ENCODE data around the gene CDH4. TPM values are rescaled to one million over a fixed set of nuclear protein-coding genes. Genes with fewer than 3 reads are reported as not detected.

CDH4 gene
- polyA plus RNA-seq, 4 donors: 0.09 to 4.1 (median 0.25) TPM

DNA sequence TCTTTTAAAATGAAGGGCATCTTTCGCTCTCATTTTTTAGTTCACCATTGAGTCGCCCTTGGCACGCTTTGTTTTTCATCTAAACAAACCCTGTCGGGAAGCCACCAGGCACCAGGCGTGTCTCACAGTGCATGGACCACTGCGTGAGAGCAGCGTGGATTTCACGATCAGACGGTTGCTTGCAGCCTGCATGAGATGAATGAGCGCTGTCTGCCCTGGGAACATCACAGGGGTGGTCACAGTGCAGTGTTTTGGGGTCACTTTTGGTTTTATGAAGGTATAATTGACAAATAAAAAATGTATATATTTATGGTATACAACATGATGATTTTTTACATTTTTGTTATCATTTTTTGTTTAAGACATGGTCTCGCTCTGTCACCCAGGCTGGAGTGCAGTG, 61.3 kb downstream of the CDH4 start:
- Histone ChIP-seq H3K36me3 (ENCODE audit: control insufficient read depth in 3 of 3, insufficient read depth in 2 of 3, low read depth in 1 of 3, low read length in 3 of 3) (no peaks in the 10 kb centered on the region), H3K27me3 (ENCODE audit: control insufficient read depth in 3 of 3, insufficient read depth in 3 of 3, low read length in 3 of 3) (no peaks in the 10 kb centered on the region), H3K9me3 (ENCODE audit: control insufficient read depth in 2 of 2, insufficient read depth in 1 of 2, low read depth in 1 of 2, low read length in 1 of 2) (no peaks in the 10 kb centered on the region), H3K27ac (ENCODE audit: low read depth in 1 of 3, low read length in 2 of 3) (no peak overlapping the region), H3K4me3 (ENCODE audit: low read depth in 1 of 3, low read length in 3 of 3) (no peak overlapping the region), H3K4me1 (ENCODE audit: control insufficient read depth in 3 of 3, insufficient read depth in 2 of 3, low read depth in 1 of 3, low read length in 2 of 3) (no peaks in the 10 kb centered on the region)
- 80 to 83% (median 82%) methylated on average over 11 of the region's 11 CpGs for WGBS, 3 donors
- DNase-seq: no peak
- FAIRE-seq: no peak

GRCh38 chr20:61314326-61315010, 62.4 kb downstream of the CDH4 start:
- no peaks in the 10 kb centered on the region for H3K36me3 ChIP-seq (ENCODE audit: control insufficient read depth in 3 of 3, insufficient read depth in 2 of 3, low read depth in 1 of 3, low read length in 3 of 3)
- DNase-seq (no peak), FAIRE-seq (no peak)
- no peaks in the 10 kb centered on the region for H3K9me3 ChIP-seq (ENCODE audit: control insufficient read depth in 2 of 2, insufficient read depth in 1 of 2, low read depth in 1 of 2, low read length in 1 of 2)
- no peak overlapping the region for H3K4me3 ChIP-seq (ENCODE audit: low read depth in 1 of 3, low read length in 3 of 3)
- H3K4me1 ChIP-seq (ENCODE audit: control insufficient read depth in 3 of 3, insufficient read depth in 2 of 3, low read depth in 1 of 3, low read length in 2 of 3): no peaks in the 10 kb centered on the region
- 79 to 84% (median 82%) methylated on average over 17 of the region's 17 CpGs for WGBS, 3 donors
- no peaks in the 10 kb centered on the region for H3K27me3 ChIP-seq (ENCODE audit: control insufficient read depth in 3 of 3, insufficient read depth in 3 of 3, low read length in 3 of 3)
- H3K27ac ChIP-seq (ENCODE audit: low read depth in 1 of 3, low read length in 2 of 3): no peak overlapping the region

- Histone ChIP-seq H3K27me3 (ENCODE audit: control insufficient read depth in 3 of 3, insufficient read depth in 3 of 3, low read length in 3 of 3) (no peaks in the 10 kb centered on the region), H3K9me3 (ENCODE audit: control insufficient read depth in 2 of 2, insufficient read depth in 1 of 2, low read depth in 1 of 2, low read length in 1 of 2) (no peaks in the 10 kb centered on the region), H3K36me3 (ENCODE audit: control insufficient read depth in 3 of 3, insufficient read depth in 2 of 3, low read depth in 1 of 3, low read length in 3 of 3) (no peaks in the 10 kb centered on the region), H3K27ac (ENCODE audit: low read depth in 1 of 3, low read length in 2 of 3) (no peak overlapping the region), H3K4me1 (ENCODE audit: control insufficient read depth in 3 of 3, insufficient read depth in 2 of 3, low read depth in 1 of 3, low read length in 2 of 3) (no peaks in the 10 kb centered on the region), H3K4me3 (ENCODE audit: low read depth in 1 of 3, low read length in 3 of 3) (no peak overlapping the region)
- DNase-seq (no peak), FAIRE-seq (no peak)
- 74 to 77% (median 76%) methylated on average over 9 of the region's 9 CpGs for WGBS, 3 donors
These were observed 63.3 kb downstream of the CDH4 start for GRCh38 chr20:61315319-61315718.

DNA sequence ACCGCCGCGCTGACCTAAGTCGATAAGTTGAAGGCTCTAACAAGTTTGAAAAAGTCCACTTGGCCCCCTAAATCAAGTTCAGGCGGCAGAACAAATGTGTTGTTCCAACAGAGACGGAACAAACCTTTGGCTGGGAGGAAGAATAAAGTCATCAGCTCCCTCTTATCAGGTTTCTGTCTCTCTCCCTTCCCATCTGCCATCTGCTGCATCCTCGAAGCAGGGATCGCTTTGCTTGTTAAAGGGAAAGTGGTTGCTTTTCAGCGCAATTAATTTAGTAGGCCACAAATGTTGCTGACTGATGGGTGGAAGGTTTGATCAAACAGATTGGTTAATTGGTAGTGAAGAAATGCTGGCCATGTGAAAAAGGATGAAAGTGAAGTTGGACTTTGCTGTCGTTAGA, 64.3 kb downstream of the CDH4 start:
- no peak for FAIRE-seq
- Histone ChIP-seq H3K27me3 (ENCODE audit: control insufficient read depth in 3 of 3, insufficient read depth in 3 of 3, low read length in 3 of 3) (no peaks in the 10 kb centered on the region), H3K9me3 (ENCODE audit: control insufficient read depth in 2 of 2, insufficient read depth in 1 of 2, low read depth in 1 of 2, low read length in 1 of 2) (no peaks in the 10 kb centered on the region), H3K36me3 (ENCODE audit: control insufficient read depth in 3 of 3, insufficient read depth in 2 of 3, low read depth in 1 of 3, low read length in 3 of 3) (no peaks in the 10 kb centered on the region), H3K27ac (ENCODE audit: low read depth in 1 of 3, low read length in 2 of 3) (no peak overlapping the region), H3K4me3 (ENCODE audit: low read depth in 1 of 3, low read length in 3 of 3) (no peak overlapping the region), H3K4me1 (ENCODE audit: control insufficient read depth in 3 of 3, insufficient read depth in 2 of 3, low read depth in 1 of 3, low read length in 2 of 3) (no peaks in the 10 kb centered on the region)
- no peak for DNase-seq
- 67 to 73% (median 71%) methylated on average over 10 of the region's 10 CpGs for WGBS, 3 donors

- Histone ChIP-seq H3K4me1 (ENCODE audit: control insufficient read depth in 3 of 3, insufficient read depth in 2 of 3, low read depth in 1 of 3, low read length in 2 of 3) (no peaks in the 10 kb centered on the region), H3K36me3 (ENCODE audit: control insufficient read depth in 3 of 3, insufficient read depth in 2 of 3, low read depth in 1 of 3, low read length in 3 of 3) (no peaks in the 10 kb centered on the region), H3K4me3 (ENCODE audit: low read depth in 1 of 3, low read length in 3 of 3) (no peak overlapping the region), H3K27me3 (ENCODE audit: control insufficient read depth in 3 of 3, insufficient read depth in 3 of 3, low read length in 3 of 3) (no peaks in the 10 kb centered on the region), H3K9me3 (ENCODE audit: control insufficient read depth in 2 of 2, insufficient read depth in 1 of 2, low read depth in 1 of 2, low read length in 1 of 2) (no peaks in the 10 kb centered on the region), H3K27ac (ENCODE audit: low read depth in 1 of 3, low read length in 2 of 3) (no peak overlapping the region)
- DNase-seq: no peak
- WGBS, 3 donors: 50 to 58% (median 53%) methylated on average over 12 of the region's 12 CpGs
- FAIRE-seq: no peak
These were observed 66.0 kb downstream of the CDH4 start for GRCh38 chr20:61317966-61318530.

DNA sequence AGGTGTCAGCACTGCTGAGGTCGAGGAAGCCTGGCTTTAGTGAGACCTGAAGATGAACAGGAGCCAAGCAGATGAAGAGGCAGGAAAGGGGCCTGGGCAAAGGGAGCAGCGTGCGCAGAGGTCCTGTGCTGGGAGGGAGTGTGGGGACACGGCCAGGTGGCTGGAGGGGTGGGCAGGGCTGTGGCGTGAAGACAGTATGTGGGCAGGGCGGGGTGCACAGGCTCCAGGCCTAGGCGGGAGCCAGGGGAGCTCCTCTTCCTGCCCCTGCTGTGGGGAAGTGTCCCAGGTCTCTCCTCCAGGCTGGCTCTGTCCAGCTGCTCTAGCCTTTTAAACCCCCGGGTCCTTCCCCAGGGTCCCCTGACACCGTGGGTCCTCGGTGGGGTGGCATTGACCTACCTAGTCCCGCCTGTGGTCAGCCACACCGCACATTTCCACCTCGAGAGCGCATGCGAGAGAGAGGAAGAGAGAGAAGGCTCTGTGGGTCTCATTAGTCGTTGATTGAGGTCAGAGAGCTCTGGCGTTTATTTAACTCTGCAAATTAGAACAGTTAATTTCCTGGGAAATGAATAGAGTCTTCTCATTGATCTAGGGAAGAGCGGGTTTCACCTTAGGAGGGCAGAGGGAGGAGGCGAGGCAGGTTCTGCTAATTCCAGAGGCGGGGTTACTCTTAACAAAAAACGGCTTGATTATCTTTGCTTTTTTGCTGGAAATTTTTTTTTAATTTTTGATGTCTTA, 68.8 kb downstream of the CDH4 start:
- no peak overlapping the region for H3K27ac ChIP-seq (ENCODE audit: low read depth in 1 of 3, low read length in 2 of 3)
- H3K4me1 ChIP-seq (ENCODE audit: control insufficient read depth in 3 of 3, insufficient read depth in 2 of 3, low read depth in 1 of 3, low read length in 2 of 3): no peaks in the 10 kb centered on the region
- H3K4me3 ChIP-seq (ENCODE audit: low read depth in 1 of 3, low read length in 3 of 3): no peak overlapping the region
- no peaks in the 10 kb centered on the region for H3K36me3 ChIP-seq (ENCODE audit: control insufficient read depth in 3 of 3, insufficient read depth in 2 of 3, low read depth in 1 of 3, low read length in 3 of 3)
- H3K9me3 ChIP-seq (ENCODE audit: control insufficient read depth in 2 of 2, insufficient read depth in 1 of 2, low read depth in 1 of 2, low read length in 1 of 2): no peaks in the 10 kb centered on the region
- no peaks in the 10 kb centered on the region for H3K27me3 ChIP-seq (ENCODE audit: control insufficient read depth in 3 of 3, insufficient read depth in 3 of 3, low read length in 3 of 3)
- FAIRE-seq (no peak), DNase-seq (no peak)
- 65 to 68% (median 66%) methylated on average over 20 to 21 of the region's 21 CpGs for WGBS, 3 donors

DNA sequence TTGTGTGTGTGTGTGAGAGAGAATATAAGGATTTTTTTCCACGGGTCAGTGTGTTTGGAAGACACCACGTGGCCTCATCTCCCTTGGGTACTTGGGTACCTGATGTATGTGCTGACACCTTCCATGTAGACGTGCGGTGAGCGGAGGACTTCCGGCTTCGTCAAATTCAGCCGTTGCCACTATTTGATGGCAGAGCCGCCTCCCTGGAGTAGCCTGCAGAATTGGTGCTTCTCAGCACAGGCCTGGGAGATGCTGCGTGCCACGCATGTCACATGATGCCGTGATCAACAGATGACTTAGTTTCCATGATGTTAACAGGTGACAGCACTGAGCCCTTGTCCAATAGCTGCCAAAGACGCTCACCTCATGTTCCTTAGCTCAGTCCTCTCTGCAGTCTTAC, 69.4 kb downstream of the CDH4 start:
- Histone ChIP-seq H3K4me1 (ENCODE audit: control insufficient read depth in 3 of 3, insufficient read depth in 2 of 3, low read depth in 1 of 3, low read length in 2 of 3) (no peaks in the 10 kb centered on the region), H3K36me3 (ENCODE audit: control insufficient read depth in 3 of 3, insufficient read depth in 2 of 3, low read depth in 1 of 3, low read length in 3 of 3) (no peaks in the 10 kb centered on the region), H3K27ac (ENCODE audit: low read depth in 1 of 3, low read length in 2 of 3) (no peak overlapping the region), H3K27me3 (ENCODE audit: control insufficient read depth in 3 of 3, insufficient read depth in 3 of 3, low read length in 3 of 3) (no peaks in the 10 kb centered on the region), H3K4me3 (ENCODE audit: low read depth in 1 of 3, low read length in 3 of 3) (no peak overlapping the region), H3K9me3 (ENCODE audit: control insufficient read depth in 2 of 2, insufficient read depth in 1 of 2, low read depth in 1 of 2, low read length in 1 of 2) (no peaks in the 10 kb centered on the region)
- WGBS, 3 donors: 85 to 88% (median 87%) methylated on average over 13 of the region's 13 CpGs
- FAIRE-seq (no peak), DNase-seq (no peak)

GRCh38 chr20:61322151-61322865, 70.2 kb downstream of the CDH4 start:
- H3K36me3 ChIP-seq (ENCODE audit: control insufficient read depth in 3 of 3, insufficient read depth in 2 of 3, low read depth in 1 of 3, low read length in 3 of 3): no peaks in the 10 kb centered on the region
- H3K27ac ChIP-seq (ENCODE audit: low read depth in 1 of 3, low read length in 2 of 3): no peak overlapping the region
- WGBS, 3 donors: 66 to 75% (median 73%) methylated on average over 14 of the region's 14 CpGs
- H3K27me3 ChIP-seq (ENCODE audit: control insufficient read depth in 3 of 3, insufficient read depth in 3 of 3, low read length in 3 of 3): no peaks in the 10 kb centered on the region
- no peak overlapping the region for H3K4me3 ChIP-seq (ENCODE audit: low read depth in 1 of 3, low read length in 3 of 3)
- no peaks in the 10 kb centered on the region for H3K9me3 ChIP-seq (ENCODE audit: control insufficient read depth in 2 of 2, insufficient read depth in 1 of 2, low read depth in 1 of 2, low read length in 1 of 2)
- FAIRE-seq (no peak), DNase-seq (no peak)
- H3K4me1 ChIP-seq (ENCODE audit: control insufficient read depth in 3 of 3, insufficient read depth in 2 of 3, low read depth in 1 of 3, low read length in 2 of 3): no peaks in the 10 kb centered on the region
